Cardiac muscle cell (in vitro differentiated cells and primary cell): ENCODE results near the gene GSTA3. TPM values are rescaled to one million over a fixed set of nuclear protein-coding genes. Genes with fewer than 3 reads are reported as not detected.
A peak's percentile ranks its signal among the peaks of the same experiment; 100 is the strongest.

Experiments used
- DNase-seq, 2 donors: peaks; one replicate each; pipeline versions ENCODE4 v3.0.0 to v3.0.0-alpha.2; 2010 to 2017; ENCODE audit warnings: low read depth in 1 of 2, low spot score in 1 of 2
- H3K27ac ChIP-seq: fragments of 200-600 bp; sonication (generic); 2 replicates; pipeline ENCODE4 v1.5.1; 2016
- H3K27me3 ChIP-seq: fragments of 200-600 bp; sonication (generic); 2 replicates; pipeline ENCODE4 v1.6.0; 2016; ENCODE audit warnings: control low read depth
- H3K36me3 ChIP-seq: fragments of 200-600 bp; sonication (generic); 2 replicates; pipeline ENCODE4 v1.5.1; 2016; ENCODE audit warnings: control low read depth
- H3K4me1 ChIP-seq: fragments of 200-600 bp; sonication (generic); 2 replicates; pipeline ENCODE4 v1.8.1; 2017; ENCODE audit warnings: low read depth, mild to moderate bottlenecking, mixed run types
- H3K4me3 ChIP-seq: fragments of 200-600 bp; sonication (generic); 2 replicates; pipeline ENCODE4 v1.5.1; 2016; ENCODE audit warnings: mild to moderate bottlenecking
- H3K9me3 ChIP-seq: fragments of 200-600 bp; sonication (generic); 2 replicates; pipeline ENCODE4 v1.5.1; 2017; ENCODE audit warnings: low read depth, mild to moderate bottlenecking, control low read depth
- CTCF ChIP-seq: IDR thresholded peaks from 2 replicates; pipeline ENCODE4 v1.5.1; 2012; ENCODE audit warnings: low read depth, mild to moderate bottlenecking, low read length
- polyA plus RNA-seq: library from polyadenylated mRNA; unstranded; fragments of >200 nt; fragmentation: Nextera tagmentation; extraction: Ambion mirVana; gene quantifications from 2 replicates; pipeline ENCODE4 v1.2.1, GENCODE V29; 2016
- total RNA-seq: library from RNA; depleted of rRNA; stranded (reverse); fragments of >200 nt; gene quantifications from 2 replicates; pipeline ENCODE4 v1.2.3, GENCODE V29; 2016

GSTA3 gene
- total and polyA plus RNA-seq, 2 experiments from 2014 or later = not detected

DNA sequence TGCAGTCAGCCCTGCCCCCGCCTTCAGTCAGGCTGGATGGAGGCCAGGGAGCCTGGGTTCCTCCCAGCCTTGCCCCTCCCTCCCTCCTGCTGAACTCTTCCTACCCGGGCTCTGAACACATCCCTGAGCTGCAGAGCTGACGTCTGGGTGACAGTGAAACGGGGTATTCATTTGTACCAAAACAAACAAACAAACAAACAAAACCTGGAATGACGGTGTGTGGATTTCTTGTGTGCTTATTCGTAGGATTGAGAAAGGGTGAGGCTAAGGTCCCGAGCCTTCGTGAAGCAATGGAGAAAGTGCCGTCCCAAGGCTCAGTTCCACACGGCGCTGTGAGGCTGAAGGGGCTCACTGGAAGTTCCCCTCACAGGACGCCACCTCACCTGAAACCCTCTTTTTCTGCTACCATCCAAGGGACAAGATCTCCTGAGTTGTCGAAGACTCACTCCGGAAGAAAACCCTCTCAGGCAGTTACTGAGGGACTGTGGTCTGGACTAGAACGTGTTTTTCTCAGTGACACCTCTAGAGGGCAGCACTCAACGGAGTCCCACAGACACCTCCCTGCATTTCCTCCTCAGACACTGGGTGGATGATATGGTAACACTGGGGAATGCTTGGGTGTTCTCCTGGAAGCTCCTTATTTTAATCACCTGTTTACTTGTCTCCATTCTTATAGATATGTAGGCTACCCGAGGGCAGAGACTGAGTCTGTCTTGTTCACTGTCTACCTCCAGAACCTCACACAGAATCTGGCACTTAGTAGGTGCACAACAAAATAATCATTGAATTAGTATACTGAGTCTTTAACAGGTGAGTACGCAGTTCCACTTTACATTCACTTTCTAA lies 27.3 kb downstream of the GSTA3 start:
- TF ChIP-seq CTCF = peak; percentile 84
- H3K27me3 ChIP-seq = no peaks in the 10 kb centered on the region
- H3K4me3 ChIP-seq = peak overlapping the region; percentile 14
- peak; percentile 62 to 78 for DNase-seq
- no peaks in the 10 kb centered on the region for H3K9me3 ChIP-seq
- no peaks in the 10 kb centered on the region for H3K36me3 ChIP-seq
- no peaks in the 10 kb centered on the region for H3K4me1 ChIP-seq
- H3K27ac ChIP-seq = no peak overlapping the region

GRCh38 chr6:52881662-52881995 lies 27.9 kb downstream of the GSTA3 start:
- Histone ChIP-seq H3K36me3 (no peaks in the 10 kb centered on the region), H3K4me1 (no peaks in the 10 kb centered on the region), H3K27ac (no peak overlapping the region), H3K27me3 (no peaks in the 10 kb centered on the region), H3K9me3 (no peaks in the 10 kb centered on the region), H3K4me3 (no peak overlapping the region)
- no peak for DNase-seq
- no peak for TF ChIP-seq CTCF

DNA sequence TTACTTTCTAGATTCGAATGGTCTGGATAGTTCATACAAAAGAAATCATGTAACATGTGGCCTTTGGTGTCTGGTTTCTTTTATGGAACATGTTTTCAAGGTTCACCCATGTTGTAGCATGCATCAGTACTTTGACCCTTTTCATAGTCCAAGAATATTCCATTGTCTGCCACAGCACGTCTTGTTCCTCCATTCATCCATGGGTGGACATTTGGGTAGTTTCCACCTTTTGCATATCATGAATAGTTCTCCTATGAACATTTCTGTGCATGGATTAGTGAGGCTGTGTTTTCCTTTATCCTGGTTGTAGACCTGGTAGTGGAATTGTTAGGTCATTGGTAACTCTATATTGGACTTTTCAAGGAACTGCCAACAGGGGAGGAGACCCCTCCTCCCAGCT lies 31.7 kb downstream of the GSTA3 start:
- TF ChIP-seq CTCF = no peak
- H3K27me3 ChIP-seq = no peaks in the 10 kb centered on the region
- DNase-seq = no peak
- H3K36me3 ChIP-seq = no peaks in the 10 kb centered on the region
- no peaks in the 10 kb centered on the region for H3K9me3 ChIP-seq
- no peak overlapping the region for H3K4me3 ChIP-seq
- no peak overlapping the region for H3K27ac ChIP-seq
- no peaks in the 10 kb centered on the region for H3K4me1 ChIP-seq

DNA sequence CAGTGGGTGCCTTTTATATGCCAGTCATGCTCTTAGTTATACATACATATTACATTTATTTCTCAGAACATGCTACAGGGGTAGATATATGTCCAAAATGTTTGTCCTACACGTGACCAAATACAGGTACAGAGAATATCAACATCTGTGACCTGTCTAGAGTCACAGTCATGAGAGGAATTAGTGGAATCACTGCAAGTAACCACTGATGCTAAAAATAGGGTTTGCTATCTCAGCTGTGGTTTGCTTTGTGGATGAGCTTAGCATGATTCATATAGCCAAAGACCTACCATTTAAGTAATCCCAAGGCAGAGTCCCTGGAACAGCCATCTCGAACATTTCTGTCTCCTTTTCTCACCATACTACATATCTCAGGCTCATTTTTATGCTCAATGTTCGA lies 32.3 kb downstream of the GSTA3 start:
- DNase-seq = peak in 1 of 2 donors; percentile 88
- TF ChIP-seq CTCF = no peak
- H3K27ac ChIP-seq = no peak overlapping the region
- H3K4me3 ChIP-seq = no peak overlapping the region
- H3K36me3 ChIP-seq = no peaks in the 10 kb centered on the region
- H3K9me3 ChIP-seq = no peaks in the 10 kb centered on the region
- H3K4me1 ChIP-seq = no peaks in the 10 kb centered on the region
- no peaks in the 10 kb centered on the region for H3K27me3 ChIP-seq

DNA sequence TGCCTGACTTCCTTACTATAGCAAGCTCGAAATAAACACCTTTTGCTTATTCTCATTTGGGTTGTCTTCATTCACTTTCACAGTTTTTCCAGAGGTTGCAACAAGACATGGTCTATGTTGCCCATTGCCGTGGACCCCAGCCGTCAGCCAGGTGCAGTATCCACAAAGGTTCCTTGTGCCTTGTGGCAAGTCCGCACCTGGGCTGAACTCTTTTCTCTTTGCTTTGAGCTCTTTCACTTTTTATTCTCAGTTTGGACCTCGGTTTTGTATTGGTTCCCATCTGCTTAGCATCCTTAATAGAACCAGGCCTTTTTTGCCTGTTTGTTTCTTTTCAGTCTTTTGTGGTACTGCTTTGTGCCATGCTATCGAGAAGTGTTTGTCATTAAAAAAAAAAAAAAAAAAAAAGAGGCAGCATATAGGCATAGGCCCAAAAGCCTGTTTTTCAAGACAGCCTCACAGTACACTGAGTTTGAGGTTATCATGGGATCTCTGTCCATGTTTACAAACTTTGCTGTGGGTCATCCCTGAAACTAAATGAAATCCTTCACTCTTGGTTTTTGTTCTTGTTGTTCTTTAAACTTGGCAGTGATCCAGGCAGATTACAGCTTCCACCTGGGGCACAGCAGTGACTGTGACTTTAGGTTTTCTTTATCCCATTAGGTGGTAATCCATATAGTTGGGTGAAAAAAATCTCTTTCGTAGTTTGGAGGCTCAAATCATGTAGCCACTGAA lies 33.3 kb downstream of the GSTA3 start:
- no peaks in the 10 kb centered on the region for H3K9me3 ChIP-seq
- H3K36me3 ChIP-seq = no peaks in the 10 kb centered on the region
- no peak overlapping the region for H3K27ac ChIP-seq
- no peaks in the 10 kb centered on the region for H3K27me3 ChIP-seq
- H3K4me3 ChIP-seq = no peak overlapping the region
- DNase-seq = no peak
- no peaks in the 10 kb centered on the region for H3K4me1 ChIP-seq
- TF ChIP-seq CTCF = no peak
